Lower leg skin (tissue), 3 donors: ENCODE measurements around the gene RHOA.
"Not testable (repeated sequence)": the region's sequence is repeated elsewhere in the genome, so short reads cannot be mapped to it uniquely, and the experiment has no call there.

Experiments
- POLR2A ChIP-seq, 2 donors: fragments of 450-650 bp; IDR thresholded peaks; one replicate each; pipeline ENCODE4 v1.6.1; 2016 to 2017; ENCODE audit warnings: antibody characterized with exemption in 2 of 2, mild to moderate bottlenecking in 1 of 2, moderate library complexity in 1 of 2
- TF ChIP-seq, protein P1 (sequence below), 3 donors: fragments of 450-650 bp; IDR thresholded peaks; one replicate each; pipeline ENCODE4 v1.5.1; 2016; ENCODE audit warnings: antibody characterized with exemption in 3 of 3, mild to moderate bottlenecking in 3 of 3, moderate library complexity in 2 of 3

DNA sequence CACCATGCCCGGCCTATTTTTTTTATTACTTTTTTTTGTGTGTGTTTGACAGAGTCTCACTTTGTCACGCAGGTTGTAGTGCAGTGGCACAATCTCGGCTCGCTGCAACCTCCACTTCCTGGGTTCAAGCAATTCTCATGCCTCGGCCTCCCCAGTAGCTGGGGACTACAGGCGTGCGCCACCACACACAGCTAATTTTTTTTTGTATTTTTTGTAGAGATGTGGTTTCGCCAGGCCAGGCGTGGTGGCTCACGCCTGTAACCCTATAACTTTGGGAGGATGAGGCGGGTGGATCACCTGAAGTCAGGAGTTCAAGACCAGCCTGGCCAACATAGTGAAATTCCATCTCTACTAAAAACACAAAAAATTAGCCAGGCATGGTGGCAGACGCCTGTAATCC lies 63.4 kb downstream of the RHOA start:
- TF ChIP-seq, protein P1, sequence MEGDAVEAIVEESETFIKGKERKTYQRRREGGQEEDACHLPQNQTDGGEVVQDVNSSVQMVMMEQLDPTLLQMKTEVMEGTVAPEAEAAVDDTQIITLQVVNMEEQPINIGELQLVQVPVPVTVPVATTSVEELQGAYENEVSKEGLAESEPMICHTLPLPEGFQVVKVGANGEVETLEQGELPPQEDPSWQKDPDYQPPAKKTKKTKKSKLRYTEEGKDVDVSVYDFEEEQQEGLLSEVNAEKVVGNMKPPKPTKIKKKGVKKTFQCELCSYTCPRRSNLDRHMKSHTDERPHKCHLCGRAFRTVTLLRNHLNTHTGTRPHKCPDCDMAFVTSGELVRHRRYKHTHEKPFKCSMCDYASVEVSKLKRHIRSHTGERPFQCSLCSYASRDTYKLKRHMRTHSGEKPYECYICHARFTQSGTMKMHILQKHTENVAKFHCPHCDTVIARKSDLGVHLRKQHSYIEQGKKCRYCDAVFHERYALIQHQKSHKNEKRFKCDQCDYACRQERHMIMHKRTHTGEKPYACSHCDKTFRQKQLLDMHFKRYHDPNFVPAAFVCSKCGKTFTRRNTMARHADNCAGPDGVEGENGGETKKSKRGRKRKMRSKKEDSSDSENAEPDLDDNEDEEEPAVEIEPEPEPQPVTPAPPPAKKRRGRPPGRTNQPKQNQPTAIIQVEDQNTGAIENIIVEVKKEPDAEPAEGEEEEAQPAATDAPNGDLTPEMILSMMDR (IDR thresholded peaks at IDR 0.05): not testable (repeated sequence)
- TF ChIP-seq POLR2A (IDR thresholded peaks at IDR 0.05): not testable (repeated sequence)
